D721Med (cell line): ENCODE measurements around the gene UBASH3B.

ENCODE experiments used
- DNase-seq: peaks from one replicate; pipeline ENCODE4 v3.0.0; 2011; ENCODE audit warnings: low spot score; ENCODE audit not compliant: insufficient read length
- FAIRE-seq: peaks from 2 replicates; lab custom pipeline; 2011; peaks lifted over from hg19 to GRCh38; lab: Jason Lieb, UNC
- TF ChIP-seq, protein P1 (sequence below): IDR thresholded peaks from 2 replicates; pipeline ENCODE4 v1.5.1; 2012; ENCODE audit warnings: mild to moderate bottlenecking, control low read depth; ENCODE audit not compliant: insufficient read depth; ENCODE audit errors: missing control alignments

Gene UBASH3B

GRCh38 chr11:122706291-122707088, 51.0 kb downstream of the UBASH3B start:
- no peak for DNase-seq
- TF ChIP-seq, protein P1, sequence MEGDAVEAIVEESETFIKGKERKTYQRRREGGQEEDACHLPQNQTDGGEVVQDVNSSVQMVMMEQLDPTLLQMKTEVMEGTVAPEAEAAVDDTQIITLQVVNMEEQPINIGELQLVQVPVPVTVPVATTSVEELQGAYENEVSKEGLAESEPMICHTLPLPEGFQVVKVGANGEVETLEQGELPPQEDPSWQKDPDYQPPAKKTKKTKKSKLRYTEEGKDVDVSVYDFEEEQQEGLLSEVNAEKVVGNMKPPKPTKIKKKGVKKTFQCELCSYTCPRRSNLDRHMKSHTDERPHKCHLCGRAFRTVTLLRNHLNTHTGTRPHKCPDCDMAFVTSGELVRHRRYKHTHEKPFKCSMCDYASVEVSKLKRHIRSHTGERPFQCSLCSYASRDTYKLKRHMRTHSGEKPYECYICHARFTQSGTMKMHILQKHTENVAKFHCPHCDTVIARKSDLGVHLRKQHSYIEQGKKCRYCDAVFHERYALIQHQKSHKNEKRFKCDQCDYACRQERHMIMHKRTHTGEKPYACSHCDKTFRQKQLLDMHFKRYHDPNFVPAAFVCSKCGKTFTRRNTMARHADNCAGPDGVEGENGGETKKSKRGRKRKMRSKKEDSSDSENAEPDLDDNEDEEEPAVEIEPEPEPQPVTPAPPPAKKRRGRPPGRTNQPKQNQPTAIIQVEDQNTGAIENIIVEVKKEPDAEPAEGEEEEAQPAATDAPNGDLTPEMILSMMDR = no peak
- FAIRE-seq = no peak

DNA sequence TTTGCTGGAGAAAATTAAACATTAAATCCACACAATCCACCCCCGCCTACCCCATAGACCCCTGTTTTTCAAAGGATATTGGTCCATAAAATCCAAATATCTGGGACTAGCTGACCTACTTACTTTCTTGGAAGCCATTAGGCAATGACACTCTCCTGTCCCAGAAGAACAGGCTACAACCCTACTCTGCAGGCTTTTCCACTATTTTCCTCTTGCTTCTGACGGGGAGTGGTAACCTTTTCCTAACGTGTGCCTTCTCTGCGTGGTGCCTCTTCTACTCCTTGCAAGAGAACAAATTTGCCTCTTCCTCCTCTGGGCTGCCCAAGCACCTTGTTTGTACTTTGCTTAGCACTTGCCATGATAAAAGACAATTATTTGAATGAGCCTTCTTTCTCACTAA, 51.6 kb downstream of the UBASH3B start:
- TF ChIP-seq, protein P1 = no peak
- no peak for DNase-seq
- FAIRE-seq = no peak

GRCh38 chr11:122707901-122708300, 52.4 kb downstream of the UBASH3B start:
- DNase-seq (no peak), FAIRE-seq (no peak)
- TF ChIP-seq, protein P1 = no peak

GRCh38 chr11:122709039-122709760, 53.7 kb downstream of the UBASH3B start:
- TF ChIP-seq, protein P1 = no peak
- DNase-seq (no peak), FAIRE-seq (no peak)

- no peak for FAIRE-seq
- no peak for DNase-seq
- TF ChIP-seq, protein P1 = no peak
These were observed 55.8 kb downstream of the UBASH3B start for GRCh38 chr11:122711362-122711761.

DNA sequence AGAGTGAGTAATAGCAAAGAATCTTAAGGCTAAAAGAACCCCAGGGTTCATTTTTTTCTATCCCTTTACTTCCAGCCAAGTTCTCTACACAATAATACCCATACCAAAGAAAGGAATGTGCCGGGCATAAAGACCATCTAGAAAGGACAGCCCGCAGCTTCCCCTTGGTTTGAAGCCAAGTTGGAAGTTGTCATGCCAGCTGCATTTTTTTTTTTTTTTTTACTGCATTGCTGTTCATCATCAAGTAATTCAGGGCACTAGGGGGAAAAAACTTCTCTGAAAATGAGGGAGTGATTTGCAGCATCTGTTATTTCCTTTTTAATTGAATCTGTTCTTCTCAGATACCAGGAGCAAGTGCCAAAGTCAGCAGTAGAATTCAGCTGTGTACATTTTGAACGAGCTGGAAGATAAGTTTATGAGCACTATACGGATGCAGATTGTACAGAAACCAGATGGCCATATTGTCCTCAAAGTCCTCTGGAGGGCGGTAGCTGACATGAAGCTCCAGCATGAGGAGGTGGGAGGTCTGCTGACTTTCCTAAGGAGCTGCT, 56.4 kb downstream of the UBASH3B start:
- DNase-seq (no peak), FAIRE-seq (no peak)
- TF ChIP-seq, protein P1 = no peak
